Measurements from ENCODE around the gene SMIM36. TPM values are rescaled to one million over a fixed set of nuclear protein-coding genes. Genes with fewer than 3 reads are reported as not detected.

Gene SMIM36
- total and polyA plus RNA-seq, 11 donors, result not detected

DNA sequence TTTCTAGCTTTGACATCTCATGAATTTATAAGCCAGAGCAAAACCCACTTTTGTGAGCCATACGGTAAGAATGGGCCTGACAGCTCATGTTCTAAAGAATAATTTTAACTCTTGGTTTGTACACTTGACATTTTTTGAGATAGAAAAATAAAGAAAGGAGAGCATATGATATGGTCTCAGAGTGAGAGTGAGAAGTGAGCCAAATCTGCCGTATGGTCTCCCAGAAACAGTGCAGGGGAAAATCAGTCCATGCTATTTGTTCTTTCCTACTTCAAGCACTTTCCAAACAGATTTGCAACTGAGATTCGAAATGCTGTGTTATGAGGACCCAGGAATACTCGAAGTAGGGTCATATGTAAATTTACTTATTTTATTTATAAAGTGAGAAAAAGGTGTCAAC lies 20.9 kb downstream of the SMIM36 start:
- H3K9me3 ChIP-seq, result no peaks in the 10 kb centered on the region
- H3K27me3 ChIP-seq, result no peaks in the 10 kb centered on the region
- H3K4me1 ChIP-seq, result no peaks in the 10 kb centered on the region
- intact Hi-C loops (cut with DNase I), result loop anchor here in 1 of 10 donors (5.0 kb wide), 1 partner anchor 68 kb away; the partner anchor contains the start of gene MMD
- H3K27ac ChIP-seq, result no peak overlapping the region
- H3K36me3 ChIP-seq, result no peaks in the 10 kb centered on the region
- ATAC-seq (no peak), DNase-seq (no peak)
- no peak for TF ChIP-seq CTCF (IDR thresholded peaks at IDR 0.05)
- no peak for TF ChIP-seq POLR2A (IDR thresholded peaks at IDR 0.05)
- WGBS, 4 donors, result 80 to 87% (median 82%) methylated on average over 4 of the region's 4 CpGs
- H3K4me3 ChIP-seq, result no peak overlapping the region

DNA sequence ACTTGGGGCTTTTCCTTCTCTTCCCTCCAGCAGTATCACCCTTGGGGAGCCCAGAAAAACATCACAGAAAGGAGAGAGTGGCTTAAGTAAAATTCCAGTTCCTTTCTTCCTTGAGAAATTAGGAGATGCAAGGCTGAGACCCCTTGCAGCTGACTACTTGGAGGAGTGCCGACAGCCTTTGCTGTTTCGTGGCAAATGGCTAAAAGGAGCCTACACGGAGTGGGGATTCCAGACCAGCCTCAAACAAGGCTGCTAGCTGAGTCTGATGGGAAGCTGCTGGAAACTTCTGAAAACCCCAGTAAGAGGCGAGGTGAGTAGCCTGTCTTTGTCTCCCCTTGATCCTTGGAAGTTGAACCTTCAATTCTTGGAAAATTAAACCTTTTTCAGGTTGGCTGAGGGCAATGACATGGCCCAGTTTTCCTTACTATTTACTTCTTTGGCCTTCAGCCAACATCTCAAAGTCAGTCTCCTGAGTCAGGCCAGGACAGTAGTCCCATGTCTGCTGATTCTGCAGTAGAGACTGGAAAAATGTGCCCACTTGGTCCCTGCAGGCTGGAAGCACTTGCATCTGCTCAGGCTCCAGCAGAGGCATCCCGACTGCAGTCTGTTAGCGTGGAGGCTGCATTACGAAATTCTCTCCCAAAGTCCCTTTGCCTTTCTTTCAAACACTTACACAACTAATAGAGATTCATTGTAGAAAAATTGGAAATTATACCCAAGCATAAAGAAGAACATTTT lies 23.4 kb downstream of the SMIM36 start:
- no peaks in the 10 kb centered on the region for H3K9me3 ChIP-seq
- DNase-seq (no peak), ATAC-seq (no peak)
- H3K4me1 ChIP-seq, result no peaks in the 10 kb centered on the region
- H3K36me3 ChIP-seq, result no peaks in the 10 kb centered on the region
- no peak for TF ChIP-seq POLR2A (IDR thresholded peaks at IDR 0.05)
- TF ChIP-seq CTCF (IDR thresholded peaks at IDR 0.05), result no peak
- intact Hi-C loops (cut with DNase I), result no loop called here
- no peak overlapping the region for H3K4me3 ChIP-seq
- no peak overlapping the region for H3K27ac ChIP-seq
- WGBS, 4 donors, result 65 to 72% (median 71%) methylated on average over 7 of the region's 7 CpGs
- no peaks in the 10 kb centered on the region for H3K27me3 ChIP-seq

DNA sequence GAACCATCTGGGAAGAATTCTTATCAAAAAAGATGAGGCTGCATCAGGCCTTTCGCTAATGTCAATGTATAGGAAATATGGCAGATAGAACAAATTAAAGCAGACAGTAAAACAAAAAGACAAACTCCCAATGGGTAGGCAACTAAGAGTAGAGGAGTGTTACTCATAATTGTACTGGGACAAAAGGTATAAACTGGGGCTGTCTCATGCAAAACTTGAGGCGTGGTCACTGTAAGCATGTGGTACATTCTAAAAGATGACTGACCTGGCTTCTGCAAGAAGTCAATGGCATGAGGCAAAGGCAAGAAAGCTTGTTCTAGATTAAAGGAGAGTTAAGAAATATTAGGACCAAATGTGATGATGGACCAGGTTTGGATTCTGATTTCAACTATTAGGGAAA lies 26.7 kb downstream of the SMIM36 start:
- Histone ChIP-seq H3K4me3 (no peak overlapping the region), H3K4me1 (peaks cover 0 to 7% (median 0%) of the 10 kb centered on the region in 12 donors), H3K27ac (no peak overlapping the region), H3K36me3 (no peaks in the 10 kb centered on the region), H3K9me3 (no peaks in the 10 kb centered on the region), H3K27me3 (no peaks in the 10 kb centered on the region)
- DNase-seq, result no peak
- intact Hi-C loops (cut with DNase I), result no loop called here
- 95 to 100% (median 96%) methylated on average over 2 of the region's 2 CpGs for WGBS, 4 donors
- ATAC-seq, result no peak
- no peak for TF ChIP-seq CTCF (IDR thresholded peaks at IDR 0.05)
- no peak for TF ChIP-seq POLR2A (IDR thresholded peaks at IDR 0.05)

DNA sequence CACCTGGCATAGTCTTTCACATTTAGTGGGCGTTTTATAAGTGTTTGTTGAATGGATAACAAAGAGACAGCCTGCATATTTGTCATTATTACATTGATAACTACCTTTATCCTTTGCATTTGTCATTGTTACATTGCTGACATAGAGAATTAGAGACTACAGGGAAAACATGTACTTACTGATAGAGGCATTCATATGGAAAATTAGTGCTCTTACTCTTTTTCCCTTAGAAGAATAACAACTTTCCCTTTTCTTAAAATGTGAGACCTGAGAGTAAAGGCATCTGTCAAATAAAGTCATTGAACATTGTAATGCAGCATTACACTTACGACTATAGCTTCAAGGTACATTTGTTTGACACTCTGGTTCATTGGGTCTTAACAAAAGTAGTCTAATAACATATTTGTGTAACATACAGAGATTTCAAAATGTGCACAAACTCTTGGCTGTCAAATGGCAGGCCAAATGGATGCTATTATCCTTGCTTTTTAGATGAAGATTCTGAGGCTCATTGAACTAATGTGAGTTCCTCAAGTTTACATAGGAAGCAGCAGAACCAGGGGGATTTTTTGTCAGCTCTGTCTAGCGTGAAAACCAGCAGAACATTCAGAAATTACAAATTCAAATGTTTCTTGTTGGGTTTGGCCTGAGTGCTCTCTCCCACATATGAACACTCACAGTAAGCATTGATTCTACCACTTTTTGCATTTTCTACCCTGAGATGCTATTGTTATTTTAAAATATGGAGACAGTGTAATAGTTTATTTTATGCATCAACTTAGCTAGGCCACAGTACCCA lies 28.5 kb downstream of the SMIM36 start:
- WGBS, 4 donors, result 87 to 91% (median 89%) methylated on average over 3 of the region's 3 CpGs
- Histone ChIP-seq H3K9me3 (no peaks in the 10 kb centered on the region), H3K27me3 (no peaks in the 10 kb centered on the region), H3K4me3 (no peak overlapping the region), H3K27ac (no peak overlapping the region), H3K4me1 (peaks cover 0 to 7% (median 0%) of the 10 kb centered on the region in 12 donors), H3K36me3 (no peaks in the 10 kb centered on the region)
- TF ChIP-seq CTCF (IDR thresholded peaks at IDR 0.05) (no peak), POLR2A (IDR thresholded peaks at IDR 0.05) (no peak)
- no peak for DNase-seq
- ATAC-seq, result no peak
- intact Hi-C loops (cut with DNase I), result no loop called here
